ENCODE measurements around the gene ZNF687.

GRCh38 chr1:151312411-151312810, 30.3 kb downstream of the ZNF687 start:
- TF ChIP-seq JAZF1 (CRISPR knock-in tag; IDR thresholded peaks at IDR 0.05) (no peak), CTCF (IDR thresholded peaks at IDR 0.05) (no peak), CBFB (CRISPR knock-in tag; IDR thresholded peaks at IDR 0.05; ENCODE audit: low read depth) (no peak), E2F1 (CRISPR knock-in tag; IDR thresholded peaks at IDR 0.05) (no peak), SP1 (CRISPR knock-in tag; conservative IDR thresholded peaks at IDR 0.05) (no peak), NFATC4 (CRISPR knock-in tag; IDR thresholded peaks at IDR 0.05) (no peak), ESRRA (CRISPR knock-in tag; IDR thresholded peaks at IDR 0.05; ENCODE audit: borderline replicate concordance) (no peak), ZNF263 (CRISPR knock-in tag; IDR thresholded peaks at IDR 0.05; ENCODE audit: low read depth) (no peak), USF2 (CRISPR knock-in tag; IDR thresholded peaks at IDR 0.05) (no peak), FOXJ3 (CRISPR knock-in tag; IDR thresholded peaks at IDR 0.05; ENCODE audit: borderline replicate concordance) (no peak)
